DND-41 (cell line): ENCODE results near the gene FAM43A.

Source experiments
- ATAC-seq: fragments of 200-7000 bp; cut with Tn5 transposase; 3 replicates; pipeline ENCODE4 v1.9.1; 2021; ENCODE audit warnings: low read depth; ENCODE audit not compliant: insufficient read depth
- DNase-seq: peaks from one replicate; pipeline ENCODE4 v3.0.0-alpha.2; 2020
- H2AFZ ChIP-seq: 2 replicates; pipeline ENCODE4 v1.6.0; 2012; ENCODE audit warnings: low read depth, low read length
- H3K27ac ChIP-seq: 2 replicates; pipeline ENCODE4 v1.5.1; 2012; ENCODE audit warnings: low read length, inconsistent platforms
- H3K27me3 ChIP-seq: fragments of 200-600 bp; sonication (generic); 2 replicates; pipeline ENCODE4 v1.6.0; 2012; ENCODE audit warnings: low read length, mild to moderate bottlenecking, inconsistent platforms; ENCODE audit not compliant: insufficient read depth, poor library complexity
- H3K36me3 ChIP-seq: 2 replicates; pipeline ENCODE4 v1.5.1; 2012; ENCODE audit warnings: low read length, inconsistent platforms; ENCODE audit not compliant: insufficient read depth
- H3K4me1 ChIP-seq: 2 replicates; pipeline ENCODE4 v1.5.1; 2012; ENCODE audit warnings: mild to moderate bottlenecking, low read length; ENCODE audit not compliant: insufficient read depth
- H3K4me2 ChIP-seq: 2 replicates; pipeline ENCODE4 v1.6.0; 2012; ENCODE audit warnings: mild to moderate bottlenecking, moderate library complexity, low read length, inconsistent platforms; ENCODE audit not compliant: insufficient read depth
- H3K4me3 ChIP-seq, 2 experiments: fragments of 200-600 bp in 1 of 2; shearing (Covaris generic) in 1 of 2; 2 replicates each; pipeline ENCODE4 v1.5.1; 2012 to 2016; ENCODE audit warnings: inconsistent platforms in 2 of 2, low read length in 2 of 2, mild to moderate bottlenecking in 2 of 2, low read depth in 1 of 2, moderate library complexity in 1 of 2
- H3K79me2 ChIP-seq: 2 replicates; pipeline ENCODE4 v1.6.0; 2012; ENCODE audit warnings: low read length, inconsistent platforms; ENCODE audit not compliant: insufficient read depth
- H3K9ac ChIP-seq: 2 replicates; pipeline ENCODE4 v1.6.0; 2012; ENCODE audit warnings: low read depth, mild to moderate bottlenecking, inconsistent platforms, low read length, moderate library complexity
- H3K9me3 ChIP-seq: 2 replicates; pipeline ENCODE4 v1.5.1; 2012; ENCODE audit warnings: low read length, moderate library complexity, mild to moderate bottlenecking, inconsistent platforms; ENCODE audit not compliant: insufficient read depth, severe bottlenecking
- H4K20me1 ChIP-seq: 2 replicates; pipeline ENCODE4 v1.6.0; 2012; ENCODE audit warnings: low read length; ENCODE audit not compliant: insufficient read depth
- EZH2 ChIP-seq: IDR thresholded peaks from 3 replicates; pipeline ENCODE4 v1.6.1; 2012; ENCODE audit warnings: borderline replicate concordance, low read depth, mild to moderate bottlenecking, moderate library complexity, low read length, inconsistent platforms; ENCODE audit not compliant: severe bottlenecking
- TF ChIP-seq, protein P1 (sequence below): IDR thresholded peaks from 2 replicates; pipeline ENCODE4 v1.5.1; 2012; ENCODE audit warnings: borderline replicate concordance, low read length, moderate library complexity, mild to moderate bottlenecking; ENCODE audit not compliant: poor library complexity, severe bottlenecking; ENCODE audit errors: extremely low read depth

Gene FAM43A

DNA sequence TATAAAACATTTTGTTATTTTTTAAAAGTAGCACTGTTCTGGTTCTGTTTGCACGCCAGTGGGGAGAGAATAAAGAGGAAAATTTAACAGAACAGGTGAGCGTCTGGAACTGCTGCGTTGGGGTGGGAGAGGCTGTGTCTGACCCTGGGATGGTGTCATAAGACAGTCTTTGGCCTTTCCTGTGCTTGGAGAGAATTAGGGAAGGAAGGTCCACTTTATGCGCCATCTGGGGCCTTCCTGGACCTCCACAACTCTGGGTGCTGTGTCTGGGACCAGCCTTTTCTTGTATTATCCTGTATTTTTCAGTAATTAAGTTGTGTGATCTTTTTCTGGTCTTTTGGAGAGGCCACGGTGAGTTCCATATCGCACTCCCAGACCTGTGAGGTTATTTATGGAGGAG lies 3.3 kb downstream of the FAM43A start:
- Histone ChIP-seq H3K36me3 (no peaks in the 10 kb centered on the region), H2AFZ (no peak overlapping the region), H3K9me3 (no peaks in the 10 kb centered on the region), H4K20me1 (no peaks in the 10 kb centered on the region), H3K9ac (no peak overlapping the region), H3K27ac (no peak overlapping the region), H3K27me3 (no peaks in the 10 kb centered on the region), H3K4me2 (no peak overlapping the region), H3K4me3 (no peak overlapping the region), H3K79me2 (no peaks in the 10 kb centered on the region), H3K4me1 (peaks cover 5% of the 10 kb centered on the region)
- TF ChIP-seq, protein P1, sequence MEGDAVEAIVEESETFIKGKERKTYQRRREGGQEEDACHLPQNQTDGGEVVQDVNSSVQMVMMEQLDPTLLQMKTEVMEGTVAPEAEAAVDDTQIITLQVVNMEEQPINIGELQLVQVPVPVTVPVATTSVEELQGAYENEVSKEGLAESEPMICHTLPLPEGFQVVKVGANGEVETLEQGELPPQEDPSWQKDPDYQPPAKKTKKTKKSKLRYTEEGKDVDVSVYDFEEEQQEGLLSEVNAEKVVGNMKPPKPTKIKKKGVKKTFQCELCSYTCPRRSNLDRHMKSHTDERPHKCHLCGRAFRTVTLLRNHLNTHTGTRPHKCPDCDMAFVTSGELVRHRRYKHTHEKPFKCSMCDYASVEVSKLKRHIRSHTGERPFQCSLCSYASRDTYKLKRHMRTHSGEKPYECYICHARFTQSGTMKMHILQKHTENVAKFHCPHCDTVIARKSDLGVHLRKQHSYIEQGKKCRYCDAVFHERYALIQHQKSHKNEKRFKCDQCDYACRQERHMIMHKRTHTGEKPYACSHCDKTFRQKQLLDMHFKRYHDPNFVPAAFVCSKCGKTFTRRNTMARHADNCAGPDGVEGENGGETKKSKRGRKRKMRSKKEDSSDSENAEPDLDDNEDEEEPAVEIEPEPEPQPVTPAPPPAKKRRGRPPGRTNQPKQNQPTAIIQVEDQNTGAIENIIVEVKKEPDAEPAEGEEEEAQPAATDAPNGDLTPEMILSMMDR = no peak
- no peak for TF ChIP-seq EZH2
- DNase-seq (no peak), ATAC-seq (no peak)

DNA sequence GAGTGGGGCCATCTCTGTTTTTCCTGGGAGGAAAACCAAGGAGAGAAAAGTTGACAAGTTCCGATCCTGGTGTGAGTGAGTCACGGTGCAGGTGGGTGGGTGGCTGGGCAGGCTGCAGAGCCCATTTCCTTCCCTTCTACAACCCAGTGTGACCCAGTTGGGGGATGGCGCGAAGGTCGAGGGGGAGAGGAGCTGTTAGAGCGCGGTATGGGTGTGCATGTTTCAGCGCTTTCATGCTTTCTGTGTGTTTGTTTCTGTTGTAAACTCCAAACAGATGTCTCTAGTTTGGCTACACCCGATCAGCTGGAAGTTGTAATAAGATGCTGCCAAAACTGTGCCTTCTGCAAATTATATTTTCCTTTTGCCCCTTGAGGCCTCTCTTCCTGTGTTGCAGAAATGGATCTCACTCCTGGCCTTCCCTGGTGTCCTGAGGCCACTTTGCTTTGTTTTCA lies 3.8 kb downstream of the FAM43A start:
- ATAC-seq (peak; percentile 69), DNase-seq (peak; percentile 18)
- Histone ChIP-seq H3K27ac (no peak overlapping the region), H3K27me3 (no peaks in the 10 kb centered on the region), H3K9ac (no peak overlapping the region), H3K4me3 (no peak overlapping the region), H4K20me1 (no peaks in the 10 kb centered on the region), H3K9me3 (no peaks in the 10 kb centered on the region), H3K36me3 (no peaks in the 10 kb centered on the region), H3K4me1 (peaks cover 5% of the 10 kb centered on the region), H2AFZ (no peak overlapping the region), H3K4me2 (no peak overlapping the region), H3K79me2 (no peaks in the 10 kb centered on the region)
- TF ChIP-seq EZH2 = no peak
- TF ChIP-seq, protein P1 = no peak

DNA sequence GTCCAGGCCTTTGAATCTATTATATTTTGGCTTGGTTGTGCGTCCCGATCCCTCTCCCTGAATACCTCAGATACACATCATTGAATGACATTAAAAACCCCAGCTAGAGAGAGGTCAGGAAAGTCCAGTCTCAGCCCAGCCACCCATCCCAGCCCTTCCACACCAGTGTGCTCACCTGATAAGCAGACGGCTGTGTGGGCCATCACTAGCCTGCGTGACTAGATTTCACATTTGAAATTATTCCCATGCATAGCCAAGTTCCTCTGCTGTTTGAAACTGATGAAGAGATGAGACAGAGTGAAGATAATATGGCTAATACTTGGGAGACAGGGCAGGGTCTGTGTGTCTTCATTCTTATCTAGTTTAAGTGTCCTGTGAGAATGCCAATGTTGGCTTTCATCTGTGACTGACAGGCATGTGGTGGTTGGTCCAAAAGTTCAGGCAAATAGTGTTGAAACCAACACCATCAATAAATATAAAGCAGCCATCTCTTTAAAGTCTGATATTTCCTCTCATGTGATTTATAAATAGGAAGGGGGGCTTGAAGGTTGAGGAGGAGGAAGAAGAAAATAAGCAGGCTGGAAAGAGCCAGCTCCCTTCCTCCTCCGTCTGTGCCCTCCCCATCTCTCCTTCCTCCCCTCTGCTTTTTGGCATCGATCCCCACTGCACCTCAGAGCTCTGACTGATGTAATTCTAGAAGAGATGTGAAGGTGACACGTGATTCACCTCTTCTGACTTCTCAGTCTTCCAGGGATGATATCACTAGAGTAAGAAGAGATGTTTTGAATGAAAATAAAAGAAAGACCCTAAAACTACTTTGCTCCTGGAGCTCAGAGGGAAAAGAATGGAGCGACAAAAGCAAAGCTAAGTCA lies 5.1 kb downstream of the FAM43A start:
- Histone ChIP-seq H3K9me3 (no peaks in the 10 kb centered on the region), H2AFZ (no peak overlapping the region), H3K4me1 (peaks cover 5% of the 10 kb centered on the region), H3K27ac (no peak overlapping the region), H3K79me2 (no peaks in the 10 kb centered on the region), H3K4me2 (no peak overlapping the region), H3K9ac (no peak overlapping the region), H4K20me1 (no peaks in the 10 kb centered on the region), H3K36me3 (no peaks in the 10 kb centered on the region), H3K4me3 (no peak overlapping the region), H3K27me3 (no peaks in the 10 kb centered on the region)
- DNase-seq = no peak
- ATAC-seq = no peak
- TF ChIP-seq, protein P1 = no peak
- no peak for TF ChIP-seq EZH2
